HT-29 (cell line): ENCODE measurements around the gene ZNF616. TPM values are rescaled to one million over a fixed set of nuclear protein-coding genes. Genes with fewer than 3 reads are reported as not detected.

Experiments used
- DNase-seq: peaks from one replicate; pipeline ENCODE4 v3.0.0-alpha.2; 2015; ENCODE audit warnings: low spot score
- total RNA-seq: library from RNA; depleted of rRNA; stranded (reverse); fragments of >200 nt; shearing (Covaris generic); gene quantifications from 2 replicates; pipeline ENCODE4 v1.2.3, GENCODE V29; 2014; rRNA removed

Gene ZNF616
- 0.50 and 0.81 TPM in 2 replicates for total RNA-seq

- peak; percentile 98 for DNase-seq
Observed at GRCh38 chr19:52139252-52140031, at the start of gene ZNF616. TSS of gene ZNF616 (minus strand) at chr19:52139938. CDS start at chr19:52130512, 9,426 bp downstream.

- DNase-seq: no peak
Observed at GRCh38 chr19:52188822-52189734, 49.3 kb upstream of the ZNF616 start.

GRCh38 chr19:52187407-52187806, 47.7 kb upstream of the ZNF616 start:
- DNase-seq: no peak

- no peak for DNase-seq
Observed at GRCh38 chr19:52176574-52176973, 36.8 kb upstream of the ZNF616 start.

GRCh38 chr19:52172347-52172746, 32.6 kb upstream of the ZNF616 start:
- DNase-seq: no peak

DNA sequence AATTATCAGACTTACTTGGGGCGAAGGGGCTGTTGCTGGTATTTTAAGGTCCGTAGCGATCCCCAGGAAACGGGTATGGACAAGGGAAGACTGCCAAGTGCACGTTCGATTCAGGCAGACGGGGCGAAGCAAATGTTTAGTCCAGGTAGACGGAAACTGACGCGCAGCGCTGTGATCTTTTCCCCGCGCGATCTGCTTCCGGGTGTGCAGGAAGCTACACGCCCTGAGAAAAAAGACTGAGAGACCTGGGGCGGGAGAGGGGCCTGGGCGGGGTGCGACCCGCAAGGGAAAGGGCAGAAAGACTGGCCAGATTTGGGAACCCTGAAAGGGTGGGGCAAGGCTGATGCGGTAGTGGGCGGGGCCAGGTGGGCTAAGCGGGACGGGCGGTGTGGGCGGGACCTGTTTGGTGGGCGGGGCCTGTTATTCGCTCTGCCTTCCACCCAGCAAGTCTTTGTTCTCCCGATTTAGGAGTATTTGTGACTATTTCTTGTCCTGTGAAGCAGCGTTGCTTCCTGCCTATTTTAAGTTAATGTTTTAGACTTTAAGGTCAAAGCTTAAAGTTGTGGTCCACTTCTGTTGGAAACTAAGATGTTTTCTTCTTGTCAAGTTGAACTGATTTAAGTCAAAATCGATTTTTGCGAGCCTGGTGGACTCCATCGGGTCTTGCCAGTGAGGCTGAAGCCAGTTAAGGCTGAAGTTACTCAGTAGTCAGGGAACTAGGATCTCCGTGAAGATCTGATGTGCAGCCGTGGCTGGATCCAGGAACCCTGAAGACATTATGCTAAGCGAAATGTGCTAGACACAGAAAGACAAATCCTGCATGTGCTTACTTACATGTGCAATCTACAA, 31.8 kb upstream of the ZNF616 start, which contains the start of gene ZNF836:
Gene ZNF836, minus strand, starts transcription at position 301 of the 849 bp plus-strand sequence. CDS start 3,549 bp downstream, outside the sequence.
- peak; percentile 81 for DNase-seq

- DNase-seq: no peak
Observed at GRCh38 chr19:52170863-52171320, 31.2 kb upstream of the ZNF616 start.

GRCh38 chr19:52170304-52170703, 30.6 kb upstream of the ZNF616 start:
- DNase-seq: no peak

DNA sequence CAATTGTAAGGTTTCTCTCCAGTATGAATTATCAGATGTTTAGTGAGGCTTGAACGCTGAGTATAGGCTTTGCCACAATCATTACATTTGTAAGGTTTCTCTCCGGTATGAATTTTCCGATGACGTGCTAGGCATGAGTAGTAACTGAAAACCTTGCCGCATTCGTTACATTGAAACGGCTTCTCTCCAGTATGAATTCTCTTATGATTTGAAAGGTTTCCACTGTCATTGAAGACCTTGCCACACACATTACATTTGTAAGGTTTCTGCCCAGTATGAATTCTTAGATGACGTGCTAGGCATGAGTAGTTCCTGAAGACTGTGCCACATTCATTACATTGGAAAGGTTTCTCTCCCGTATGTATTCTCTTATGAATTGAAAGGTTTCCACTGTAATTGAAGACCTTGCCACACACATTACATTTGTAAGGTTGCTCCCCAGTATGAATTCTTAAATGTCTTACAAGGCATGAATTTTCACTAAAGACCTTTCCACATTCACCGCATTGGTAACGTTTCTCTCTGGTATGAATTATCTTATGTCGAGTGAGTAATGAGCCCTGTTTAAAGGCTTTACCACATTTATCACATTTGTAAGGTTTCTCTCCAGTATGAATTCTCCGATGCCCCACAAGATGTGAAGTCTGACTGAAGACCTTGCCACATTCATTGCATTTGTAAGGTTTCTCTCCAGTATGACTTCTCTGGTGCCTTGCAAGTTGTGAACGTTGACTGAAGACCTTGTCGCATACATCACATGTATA, 16.0 kb upstream of the ZNF616 start:
- peak; percentile 5 for DNase-seq

- no peak for DNase-seq
Observed at GRCh38 chr19:52148256-52148655, 8.5 kb upstream of the ZNF616 start.

DNA sequence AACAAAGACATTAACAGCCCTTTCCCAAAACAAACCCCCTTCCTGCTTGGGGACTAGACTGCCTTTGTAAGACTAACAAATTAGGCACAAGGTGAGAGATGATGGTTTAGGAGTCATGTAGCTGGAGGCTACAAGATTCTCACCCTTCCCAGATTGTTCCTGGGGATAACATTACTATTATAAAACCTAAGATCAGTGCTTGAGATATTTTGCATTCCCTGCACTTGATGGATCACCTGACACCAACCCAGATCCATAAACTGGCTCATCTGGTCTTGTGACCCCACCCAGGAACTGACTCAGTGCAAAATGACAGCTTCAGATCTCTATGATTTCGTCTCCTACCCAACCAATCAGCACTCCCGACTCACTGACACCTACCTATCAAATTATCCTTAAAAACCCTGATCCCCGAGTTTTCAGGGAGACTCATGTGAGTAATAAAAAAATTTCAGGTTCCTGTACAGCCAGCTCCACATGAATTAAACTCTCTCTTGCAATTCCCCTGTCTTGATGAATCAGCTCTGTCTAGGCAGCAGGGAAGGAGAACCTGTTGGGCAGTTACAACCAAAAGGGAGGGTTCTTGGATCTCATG, 2.4 kb upstream of the ZNF616 start:
- DNase-seq: peak; percentile 3

DNA sequence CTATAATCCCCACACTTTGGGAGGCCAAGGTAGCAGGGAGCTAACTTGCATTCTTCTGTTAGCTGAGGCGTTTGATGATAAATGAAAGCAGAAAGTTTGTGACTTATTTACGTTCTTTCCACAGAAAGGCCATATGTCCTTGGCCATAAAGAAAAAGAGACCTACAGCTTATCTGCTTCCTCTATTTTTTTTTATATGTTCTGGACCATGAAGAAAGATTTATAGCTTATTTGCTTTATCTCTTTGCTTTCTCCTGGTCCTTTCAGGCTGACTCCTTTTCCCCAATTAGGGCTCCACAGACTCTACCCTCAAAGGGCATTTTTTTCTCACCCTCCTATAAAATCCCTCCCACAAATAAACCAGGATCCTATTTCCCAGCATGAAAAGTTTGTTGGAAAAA, 1.5 kb upstream of the ZNF616 start:
- no peak for DNase-seq

- no peak for DNase-seq
Observed at GRCh38 chr19:52140032-52140710, 433 bp upstream of the ZNF616 start.

GRCh38 chr19:52138983-52139251, 821 bp downstream of the ZNF616 start:
- no peak for DNase-seq

- DNase-seq: no peak
Observed at GRCh38 chr19:52138278-52138982, 1.3 kb downstream of the ZNF616 start.

GRCh38 chr19:52120286-52120685, 19.5 kb downstream of the ZNF616 start:
- DNase-seq: no peak

DNA sequence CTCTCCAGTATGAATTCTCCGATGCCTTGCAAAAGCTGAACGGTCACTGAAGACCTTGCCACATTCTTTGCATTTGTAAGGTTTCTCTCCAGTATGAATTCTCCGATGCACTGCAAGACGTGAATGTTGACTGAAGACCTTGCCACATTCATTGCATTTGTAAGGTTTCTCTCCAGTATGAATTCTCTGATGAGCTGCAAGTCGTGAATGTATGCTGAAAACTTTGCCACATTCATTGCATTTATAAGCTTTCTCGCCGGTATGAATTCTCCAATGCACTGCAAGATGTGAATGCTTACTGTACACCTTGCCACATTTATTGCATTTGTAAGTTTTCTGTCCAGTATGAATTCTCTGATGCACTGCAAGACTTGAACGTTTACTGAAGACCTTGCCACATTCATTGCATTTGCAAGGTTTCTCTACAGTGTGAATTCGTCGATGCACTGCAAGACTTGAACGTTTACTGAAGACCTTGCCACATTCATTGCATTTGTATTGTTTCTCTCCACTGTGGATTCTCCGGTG, 24.1 kb downstream of the ZNF616 start:
- peak; percentile 24 for DNase-seq

DNA sequence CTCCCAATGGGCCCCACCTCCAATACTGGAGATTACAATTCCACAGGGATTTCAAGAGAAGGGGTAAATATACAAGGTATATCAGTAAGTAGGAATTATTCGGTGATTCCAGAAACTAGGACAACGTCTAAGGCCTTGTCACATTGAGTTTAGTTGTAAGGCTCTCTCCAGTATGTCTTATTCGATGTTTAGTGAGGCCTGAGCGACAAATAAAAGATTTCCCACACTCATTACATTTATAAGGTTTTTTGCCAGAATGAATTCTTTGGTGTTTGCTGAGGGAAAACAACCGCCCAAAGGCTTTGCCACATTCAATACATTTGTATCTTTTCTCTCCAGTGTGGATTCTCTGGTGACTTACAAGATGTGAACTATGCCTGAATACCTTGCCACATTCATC, 25.0 kb downstream of the ZNF616 start:
- no peak for DNase-seq

DNA sequence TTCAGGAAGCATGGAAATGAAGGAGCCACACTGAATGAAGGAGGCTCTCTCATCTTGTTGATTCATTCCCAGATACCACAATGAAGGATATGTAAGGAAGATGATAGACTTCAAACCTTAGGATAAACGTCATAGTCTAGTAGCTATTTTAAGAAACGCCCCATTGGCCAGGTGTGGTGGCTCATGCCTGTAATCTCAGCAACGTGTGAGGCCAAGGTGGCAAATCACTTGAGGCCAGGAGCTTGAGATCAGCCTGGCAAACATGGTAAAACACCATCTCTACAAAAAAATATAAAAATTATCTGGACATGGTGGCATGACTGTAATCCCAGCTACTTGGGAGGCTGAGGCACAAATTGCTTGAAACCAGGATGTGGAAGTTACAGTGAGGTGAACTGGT, 27.1 kb downstream of the ZNF616 start:
- DNase-seq: no peak
